T-helper 9 cell (primary cell): ENCODE results near the gene EIF4E1B.

Experiments used
- DNase-seq: peaks from one replicate; pipeline ENCODE4 v3.0.0-alpha.2; 2020

EIF4E1B gene

GRCh38 chr5:176692839-176693476, 62.5 kb downstream of the EIF4E1B start:
- no peak for DNase-seq

GRCh38 chr5:176693477-176693851, 63.0 kb downstream of the EIF4E1B start:
- DNase-seq: no peak

GRCh38 chr5:176694146-176694545, 63.7 kb downstream of the EIF4E1B start:
- DNase-seq: no peak

- no peak for DNase-seq
Measured at GRCh38 chr5:176694631-176695030, 64.2 kb downstream of the EIF4E1B start.

GRCh38 chr5:176695073-176695472, 64.6 kb downstream of the EIF4E1B start:
- DNase-seq: no peak
